ENCODE measurements around the gene TNS3. TPM values are rescaled to one million over a fixed set of nuclear protein-coding genes. Genes with fewer than 3 reads are reported as not detected.

Gene TNS3
- total and polyA plus RNA-seq, 10 of the 15 experiments (the other 5 are each of a cell fraction or from before 2014, with no cell fraction given): 0.27 to 2.7 (median 0.79) TPM

DNA sequence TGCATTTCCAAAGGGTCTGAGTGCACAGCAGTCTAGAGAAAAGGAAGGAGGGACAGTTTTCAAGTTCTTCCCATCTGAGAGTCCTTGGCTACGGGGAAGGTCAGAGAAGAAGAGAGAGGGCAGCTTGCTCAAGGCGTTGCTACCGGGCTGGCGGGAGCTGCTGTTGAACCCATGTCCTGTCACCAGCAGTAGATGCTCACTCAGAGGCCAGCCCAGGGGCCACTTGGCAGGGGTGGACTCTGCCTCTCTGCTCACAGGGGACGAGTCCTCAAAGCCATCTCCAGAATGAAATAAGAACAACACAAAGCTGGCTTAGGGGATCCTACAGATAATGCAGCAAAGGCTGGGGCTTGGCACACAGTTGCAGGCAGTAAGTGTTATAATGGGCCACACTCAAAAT lies 231.5 kb downstream of the TNS3 start (continued):
- no peak for TF ChIP-seq JUND (IDR thresholded peaks at IDR 0.05; ENCODE audit: low read depth, low read length)
- no peak for TF ChIP-seq RBBP5 (conservative IDR thresholded peaks at IDR 0.05)
- no peak for TF ChIP-seq NBN (IDR thresholded peaks at IDR 0.05)
- TF ChIP-seq ZBED1 (IDR thresholded peaks at IDR 0.05; ENCODE audit: borderline replicate concordance): no peak
- TF ChIP-seq ASH2L (IDR thresholded peaks at IDR 0.05; ENCODE audit: borderline replicate concordance, low read depth): no peak
- no peak for TF ChIP-seq SPI1 (IDR thresholded peaks at IDR 0.05; ENCODE audit: borderline replicate concordance, insufficient read depth, low read depth, low read length)
- no peak for TF ChIP-seq NR2C1 (IDR thresholded peaks at IDR 0.05)
- no peak for TF ChIP-seq HSF1 (IDR thresholded peaks at IDR 0.05; ENCODE audit: low read depth, low read length)
- TF ChIP-seq CHD1 (IDR thresholded peaks at IDR 0.05; ENCODE audit: low read depth, low read length): no peak
- no peak for TF ChIP-seq LARP7 (IDR thresholded peaks at IDR 0.05)
- TF ChIP-seq, protein P1, sequence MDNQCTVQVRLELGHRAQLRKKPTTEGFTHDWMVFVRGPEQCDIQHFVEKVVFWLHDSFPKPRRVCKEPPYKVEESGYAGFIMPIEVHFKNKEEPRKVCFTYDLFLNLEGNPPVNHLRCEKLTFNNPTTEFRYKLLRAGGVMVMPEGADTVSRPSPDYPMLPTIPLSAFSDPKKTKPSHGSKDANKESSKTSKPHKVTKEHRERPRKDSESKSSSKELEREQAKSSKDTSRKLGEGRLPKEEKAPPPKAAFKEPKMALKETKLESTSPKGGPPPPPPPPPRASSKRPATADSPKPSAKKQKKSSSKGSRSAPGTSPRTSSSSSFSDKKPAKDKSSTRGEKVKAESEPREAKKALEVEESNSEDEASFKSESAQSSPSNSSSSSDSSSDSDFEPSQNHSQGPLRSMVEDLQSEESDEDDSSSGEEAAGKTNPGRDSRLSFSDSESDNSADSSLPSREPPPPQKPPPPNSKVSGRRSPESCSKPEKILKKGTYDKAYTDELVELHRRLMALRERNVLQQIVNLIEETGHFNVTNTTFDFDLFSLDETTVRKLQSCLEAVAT (IDR thresholded peaks at IDR 0.05): no peak
- TF ChIP-seq, protein P2, sequence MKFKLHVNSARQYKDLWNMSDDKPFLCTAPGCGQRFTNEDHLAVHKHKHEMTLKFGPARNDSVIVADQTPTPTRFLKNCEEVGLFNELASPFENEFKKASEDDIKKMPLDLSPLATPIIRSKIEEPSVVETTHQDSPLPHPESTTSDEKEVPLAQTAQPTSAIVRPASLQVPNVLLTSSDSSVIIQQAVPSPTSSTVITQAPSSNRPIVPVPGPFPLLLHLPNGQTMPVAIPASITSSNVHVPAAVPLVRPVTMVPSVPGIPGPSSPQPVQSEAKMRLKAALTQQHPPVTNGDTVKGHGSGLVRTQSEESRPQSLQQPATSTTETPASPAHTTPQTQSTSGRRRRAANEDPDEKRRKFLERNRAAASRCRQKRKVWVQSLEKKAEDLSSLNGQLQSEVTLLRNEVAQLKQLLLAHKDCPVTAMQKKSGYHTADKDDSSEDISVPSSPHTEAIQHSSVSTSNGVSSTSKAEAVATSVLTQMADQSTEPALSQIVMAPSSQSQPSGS (IDR thresholded peaks at IDR 0.05; ENCODE audit: low read length): no peak

Measured in GM12878 (cell line).